IPS-18c (cell line): ENCODE results near the gene FEM1C.

Experiments
- H3K4me3 ChIP-seq: 2 replicates; pipeline ENCODE4 v1.7.0; 2013; ENCODE audit warnings: low read depth, mild to moderate bottlenecking, low read length, moderate library complexity; ENCODE audit not compliant: insufficient read depth
- H3K9me3 ChIP-seq: one replicate; pipeline ENCODE4 v1.6.1; 2013; ENCODE audit warnings: mild to moderate bottlenecking, low read length, moderate library complexity; ENCODE audit not compliant: control insufficient read depth, insufficient read depth

The FEM1C gene

DNA sequence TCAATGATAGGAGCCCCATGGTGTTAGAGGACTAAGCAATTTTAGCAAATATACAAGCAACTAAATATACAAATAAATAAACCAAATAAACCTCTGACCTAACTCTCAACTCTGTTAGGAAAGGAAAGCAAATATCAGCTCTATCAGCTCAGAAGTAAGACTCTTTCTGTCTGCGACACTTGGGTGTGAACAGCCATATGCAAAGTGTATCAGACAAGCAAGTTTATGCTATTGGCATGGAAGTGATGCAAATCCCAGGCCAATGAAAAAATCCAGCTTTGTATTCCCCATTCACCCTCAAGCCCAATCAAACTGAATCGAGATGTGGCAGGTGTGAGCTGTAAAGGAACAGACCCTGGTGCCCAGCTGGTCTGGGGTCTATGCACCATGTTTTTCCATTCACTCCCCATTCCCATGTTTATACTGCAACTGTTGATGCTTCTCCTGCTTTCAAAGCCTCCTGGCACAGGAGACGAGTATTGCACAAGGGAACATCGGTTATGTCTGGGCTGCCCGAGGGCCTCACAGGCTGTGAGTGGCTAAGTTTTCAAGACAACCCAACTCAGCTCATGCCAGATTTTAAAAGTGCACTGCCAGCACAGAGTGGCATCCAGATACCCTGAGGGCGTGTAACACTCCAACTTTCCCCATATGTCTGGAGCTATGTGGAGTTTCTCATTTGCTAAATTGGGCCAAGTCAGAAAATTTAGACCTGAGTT is 73.1 kb downstream of the FEM1C start:
- no peaks in the 10 kb centered on the region for H3K9me3 ChIP-seq
- no peak overlapping the region for H3K4me3 ChIP-seq

DNA sequence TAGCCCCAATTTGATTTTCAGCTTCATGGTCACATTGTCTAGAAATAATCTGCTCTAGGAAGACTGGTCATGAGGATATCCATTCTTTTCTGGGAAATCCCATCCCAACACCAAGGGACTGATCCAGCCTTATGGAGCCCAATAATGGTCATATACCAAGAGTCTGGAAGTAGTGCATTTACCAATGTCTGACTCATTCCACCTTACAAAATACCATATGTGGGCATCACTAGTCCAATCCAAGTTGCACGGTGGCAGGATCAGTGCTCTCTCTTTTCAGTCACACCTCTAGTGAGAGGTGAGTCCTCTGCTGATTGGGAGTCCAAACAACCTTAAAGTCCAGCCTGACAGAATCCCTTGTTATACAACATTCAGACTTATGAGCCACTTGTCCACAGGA is 73.7 kb downstream of the FEM1C start:
- Histone ChIP-seq H3K9me3 (no peaks in the 10 kb centered on the region), H3K4me3 (no peak overlapping the region)
